Lower lobe of right lung (tissue), 2 donors: Measurements from ENCODE around the gene GPR161. TPM values are rescaled to one million over a fixed set of nuclear protein-coding genes. Genes with fewer than 3 reads are reported as not detected.

Experiments used
- ATAC-seq, 2 donors: fragments of 200-7000 bp; cut with Tn5 transposase; one replicate each; pipeline ENCODE4 v1.9.1; 2020 to 2022; ENCODE audit warnings: mild to moderate bottlenecking in 2 of 2, moderate library complexity in 2 of 2
- DNase-seq: peaks from one replicate; pipeline ENCODE4 v3.0.0-alpha.2; 2020
- H3K27ac ChIP-seq: fragments of 200-600 bp; one replicate; pipeline ENCODE4 v1.8.0; 2022
- H3K27me3 ChIP-seq: fragments of 200-600 bp; one replicate; pipeline ENCODE4 v1.8.0; 2022; ENCODE audit warnings: low read depth
- H3K36me3 ChIP-seq: fragments of 200-600 bp; one replicate; pipeline ENCODE4 v1.8.0; 2022; ENCODE audit warnings: mild to moderate bottlenecking
- H3K4me1 ChIP-seq: fragments of 200-600 bp; one replicate; pipeline ENCODE4 v1.8.0; 2022
- H3K4me3 ChIP-seq: fragments of 200-600 bp; one replicate; pipeline ENCODE4 v1.8.0; 2022; ENCODE audit warnings: mild to moderate bottlenecking
- H3K9me3 ChIP-seq: fragments of 200-600 bp; one replicate; pipeline ENCODE4 v1.8.0; 2022
- CTCF ChIP-seq: fragments of 200-600 bp; IDR thresholded peaks from one replicate; pipeline ENCODE4 v1.8.0; 2022; ENCODE audit warnings: antibody characterized with exemption, mild to moderate bottlenecking
- intact Hi-C: fragments of 100-400 bp; cut with DNase I; formaldehyde crosslinking; loops from one replicate; pipeline ENCODE4 v1.11.0; 2022
- total RNA-seq: library from RNA; stranded (reverse); fragmentation: NEBNext Ultra II Directional; extraction: Animal tissue kit (Norgen Biotek cat#: 25700); gene quantifications from one replicate; pipeline ENCODE4 v1.2.1, GENCODE V29; 2021
- donor health status: DM: no; HTN: yes; CAD: no; lungs with severe emphysema.

The GPR161 gene
- total RNA-seq, 1 donor from 2014 or later, result 9.6 TPM

- intact Hi-C loops, result no loop called here
- DNase-seq, result no peak
- H3K27me3 ChIP-seq, result no peaks in the 10 kb centered on the region
Observed at GRCh38 chr1:168178227-168178637, 41.5 kb upstream of the GPR161 start.

GRCh38 chr1:168172250-168172915, 35.7 kb upstream of the GPR161 start:
- H3K4me1 ChIP-seq, result no peaks in the 10 kb centered on the region
- no peaks in the 10 kb centered on the region for H3K27me3 ChIP-seq
- no peaks in the 10 kb centered on the region for H3K36me3 ChIP-seq
- no peak overlapping the region for H3K4me3 ChIP-seq
- DNase-seq (no peak), ATAC-seq (no peak)
- intact Hi-C loops, result no loop called here
- TF ChIP-seq CTCF, result no peak
- no peaks in the 10 kb centered on the region for H3K9me3 ChIP-seq
- no peak overlapping the region for H3K27ac ChIP-seq

More at GRCh38 chr1:168178227-168178637, 41.5 kb upstream of the GPR161 start:
- peaks cover 20% of the 10 kb centered on the region for H3K4me1 ChIP-seq
- TF ChIP-seq CTCF, result no peak
- no peak for ATAC-seq
- H3K9me3 ChIP-seq, result no peaks in the 10 kb centered on the region
- H3K4me3 ChIP-seq, result peak overlapping the region; percentile 92
- peak overlapping the region; percentile 92 for H3K27ac ChIP-seq
- no peaks in the 10 kb centered on the region for H3K36me3 ChIP-seq

- no peak overlapping the region for H3K4me3 ChIP-seq
- no peak for ATAC-seq
- H3K27me3 ChIP-seq, result no peaks in the 10 kb centered on the region
- intact Hi-C loops, result no loop called here
- no peak overlapping the region for H3K27ac ChIP-seq
- H3K9me3 ChIP-seq, result no peaks in the 10 kb centered on the region
- no peak for DNase-seq
- no peaks in the 10 kb centered on the region for H3K4me1 ChIP-seq
- no peaks in the 10 kb centered on the region for H3K36me3 ChIP-seq
- no peak for TF ChIP-seq CTCF
Observed at GRCh38 chr1:168170564-168171508, 34.1 kb upstream of the GPR161 start.

- Histone ChIP-seq H3K9me3 (no peaks in the 10 kb centered on the region), H3K4me1 (no peaks in the 10 kb centered on the region), H3K27me3 (no peaks in the 10 kb centered on the region), H3K27ac (no peak overlapping the region), H3K36me3 (no peaks in the 10 kb centered on the region), H3K4me3 (no peak overlapping the region)
- DNase-seq (no peak), ATAC-seq (no peak)
- TF ChIP-seq CTCF, result no peak
- intact Hi-C loops, result no loop called here
Observed at GRCh38 chr1:168167806-168168205, 31.1 kb upstream of the GPR161 start.

- TF ChIP-seq CTCF, result no peak
- intact Hi-C loops, result no loop called here
- no peaks in the 10 kb centered on the region for H3K4me1 ChIP-seq
- H3K4me3 ChIP-seq, result no peak overlapping the region
- no peak for DNase-seq
- H3K27ac ChIP-seq, result no peak overlapping the region
- ATAC-seq, result no peak
- H3K27me3 ChIP-seq, result no peaks in the 10 kb centered on the region
- H3K36me3 ChIP-seq, result no peaks in the 10 kb centered on the region
- peaks cover 7% of the 10 kb centered on the region for H3K9me3 ChIP-seq
Observed at GRCh38 chr1:168164771-168165170, 28.0 kb upstream of the GPR161 start.
